ENCODE results near the gene EIF1AD. TPM values are rescaled to one million over a fixed set of nuclear protein-coding genes. Genes with fewer than 3 reads are reported as not detected.

The EIF1AD gene
- total RNA-seq, 2 donors from 2014 or later: 37.4 to 40.1 TPM

- 1% methylated on average over 13 to 40 of the region's 40 CpGs for WGBS, 2 experiments (ENCODE audit: insufficient coverage in 1 of 2, insufficient read length in 1 of 2)
- peaks cover 46% of the 10 kb centered on the region for H3K36me3 Mint-ChIP-seq (ENCODE audit: low read depth)
Observed at GRCh38 chr11:66002648-66003225, 780 bp upstream of the EIF1AD start.

GRCh38 chr11:65997286-65997685 lies 4.7 kb downstream of the EIF1AD start:
- Mint-ChIP-seq H3K4me3 (no peak overlapping the region), H3K36me3 (ENCODE audit: low read depth) (peaks cover 44% of the 10 kb centered on the region), H3K4me1 (peaks cover 4% of the 10 kb centered on the region), H3K9me3 (no peaks in the 10 kb centered on the region), H3K27ac (no peak overlapping the region), H3K27me3 (ENCODE audit: insufficient read depth) (no peaks in the 10 kb centered on the region)
- no peak for TF ChIP-seq CTCF (conservative IDR thresholded peaks at IDR 0.05)
- WGBS, 2 experiments (ENCODE audit: insufficient coverage in 1 of 2, insufficient read length in 1 of 2): 97 to 100% methylated on average over 1 to 2 of the region's 2 CpGs
- H3K36me3 ChIP-seq (ENCODE audit: control insufficient read depth, insufficient read depth, low read length): peaks cover 44% of the 10 kb centered on the region
- no peak overlapping the region for H3K9ac ChIP-seq (ENCODE audit: extremely low read depth, low read length, poor library complexity, severe bottlenecking)
- H3K4me1 ChIP-seq (ENCODE audit: control insufficient read depth, insufficient read depth, low read length): peaks cover 6% of the 10 kb centered on the region
- H3K9me3 ChIP-seq (ENCODE audit: control insufficient read depth, low read length): no peaks in the 10 kb centered on the region
- H3K27ac ChIP-seq (ENCODE audit: low read depth, low read length): no peak overlapping the region
- H3K4me3 ChIP-seq (ENCODE audit: low read length): no peak overlapping the region
- DNase-seq: no peak
- no peaks in the 10 kb centered on the region for H3K27me3 ChIP-seq (ENCODE audit: control insufficient read depth, insufficient read depth, low read length, poor library complexity, severe bottlenecking)

More at GRCh38 chr11:66002648-66003225, 780 bp upstream of the EIF1AD start:
- H3K27me3 ChIP-seq (ENCODE audit: control insufficient read depth, insufficient read depth, low read length, poor library complexity, severe bottlenecking): no peaks in the 10 kb centered on the region
- Mint-ChIP-seq H3K4me1 (peaks cover 35% of the 10 kb centered on the region), H3K9me3 (no peaks in the 10 kb centered on the region), H3K27me3 (ENCODE audit: insufficient read depth) (no peaks in the 10 kb centered on the region), H3K4me3 (peak overlapping the region; percentile 94), H3K27ac (peak overlapping the region; percentile 99)
- no peaks in the 10 kb centered on the region for H3K9me3 ChIP-seq (ENCODE audit: control insufficient read depth, low read length)
- H3K9ac ChIP-seq (ENCODE audit: extremely low read depth, low read length, poor library complexity, severe bottlenecking): peak overlapping the region; percentile 65
- DNase-seq: peak; percentile 62
- peaks cover 49% of the 10 kb centered on the region for H3K36me3 ChIP-seq (ENCODE audit: control insufficient read depth, insufficient read depth, low read length)
- peak; percentile 32 for TF ChIP-seq CTCF (conservative IDR thresholded peaks at IDR 0.05)
- H3K4me3 ChIP-seq (ENCODE audit: low read length): peak overlapping the region; percentile 94
- peaks cover 23% of the 10 kb centered on the region for H3K4me1 ChIP-seq (ENCODE audit: control insufficient read depth, insufficient read depth, low read length)
- H3K27ac ChIP-seq (ENCODE audit: low read depth, low read length): peak overlapping the region; percentile 98

DNA sequence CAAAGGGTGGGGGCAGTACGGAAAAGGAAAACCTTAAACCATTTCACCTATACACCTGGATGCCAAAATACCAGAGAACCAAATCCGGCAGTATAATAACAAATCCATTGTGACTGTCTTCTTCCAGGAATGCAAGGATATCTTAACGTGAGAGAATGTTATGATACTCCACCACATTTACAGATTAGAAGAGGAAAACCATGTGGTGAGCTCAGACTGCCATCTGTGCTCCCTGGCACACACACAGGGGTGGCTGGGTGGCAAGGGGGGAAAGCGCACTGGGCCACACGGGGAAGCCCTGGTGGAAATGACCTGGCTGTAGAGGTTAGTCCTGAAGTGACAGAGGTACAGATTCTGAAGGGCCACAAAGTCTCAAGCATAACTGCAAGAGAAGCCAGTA lies 9.9 kb downstream of the EIF1AD start:
- Mint-ChIP-seq H3K4me3 (no peak overlapping the region), H3K27me3 (ENCODE audit: insufficient read depth) (no peaks in the 10 kb centered on the region), H3K36me3 (ENCODE audit: low read depth) (peaks cover 19% of the 10 kb centered on the region), H3K27ac (no peak overlapping the region), H3K9me3 (no peaks in the 10 kb centered on the region), H3K4me1 (no peaks in the 10 kb centered on the region)
- TF ChIP-seq CTCF (conservative IDR thresholded peaks at IDR 0.05): no peak
- no peak for DNase-seq
- Histone ChIP-seq H3K4me3 (ENCODE audit: low read length) (no peak overlapping the region), H3K27me3 (ENCODE audit: control insufficient read depth, insufficient read depth, low read length, poor library complexity, severe bottlenecking) (no peaks in the 10 kb centered on the region), H3K9me3 (ENCODE audit: control insufficient read depth, low read length) (no peaks in the 10 kb centered on the region), H3K4me1 (ENCODE audit: control insufficient read depth, insufficient read depth, low read length) (no peaks in the 10 kb centered on the region), H3K36me3 (ENCODE audit: control insufficient read depth, insufficient read depth, low read length) (peaks cover 14% of the 10 kb centered on the region), H3K9ac (ENCODE audit: extremely low read depth, low read length, poor library complexity, severe bottlenecking) (no peak overlapping the region), H3K27ac (ENCODE audit: low read depth, low read length) (no peak overlapping the region)
- WGBS, 2 experiments (ENCODE audit: insufficient coverage in 1 of 2, insufficient read length in 1 of 2): 94 to 96% methylated on average over 3 to 5 of the region's 5 CpGs
